Omental fat pad (tissue), 4 donors: ENCODE data around the gene SNIP1. TPM values are rescaled to one million over a fixed set of nuclear protein-coding genes. Genes with fewer than 3 reads are reported as not detected.
"Not testable (repeated sequence)": the region's sequence is repeated elsewhere in the genome, so short reads cannot be mapped to it uniquely, and the experiment has no call there.

Experiments used
- ATAC-seq: fragments of 150-250 bp; one replicate; pipeline ENCODE4 v1.9.1; 2016; ENCODE audit warnings: mild to moderate bottlenecking, moderate library complexity; ENCODE audit not compliant: low FRiP score
- DNase-seq: peaks from one replicate; pipeline ENCODE4 v3.0.0-alpha.2; 2019; ENCODE audit warnings: low spot score
- CTCF ChIP-seq, 3 donors: fragments of 450-650 bp; IDR thresholded peaks; one replicate each; pipeline ENCODE4 v1.5.1; 2016 to 2017; ENCODE audit warnings: antibody characterized with exemption in 3 of 3, mild to moderate bottlenecking in 3 of 3, moderate library complexity in 2 of 3
- total RNA-seq, 4 donors: library from RNA; depleted of rRNA; stranded (reverse); fragments of >200 nt; gene quantifications; one replicate each; pipeline ENCODE4 v1.1.0, GENCODE V29; 2016

Gene SNIP1
- total RNA-seq, 4 donors from 2014 or later, result 11.6 to 27.6 (median 15.7) TPM

- DNase-seq (no peak), ATAC-seq (no peak)
- TF ChIP-seq CTCF (IDR thresholded peaks at IDR 0.05), result no peak
Measured at GRCh38 chr1:37593726-37594125, 39.6 kb upstream of the SNIP1 start.

- TF ChIP-seq CTCF (IDR thresholded peaks at IDR 0.05), result no peak
- no peak for DNase-seq
- ATAC-seq, result no peak
Measured at GRCh38 chr1:37588939-37589338, 34.8 kb upstream of the SNIP1 start.

- ATAC-seq, DNase-seq: not testable (repeated sequence)
Measured at GRCh38 chr1:37584544-37584943, 30.5 kb upstream of the SNIP1 start.

- ATAC-seq (no peak), DNase-seq (no peak)
- TF ChIP-seq CTCF (IDR thresholded peaks at IDR 0.05), result no peak
Measured at GRCh38 chr1:37575692-37576091, 21.6 kb upstream of the SNIP1 start.

- ATAC-seq, result no peak
- no peak for TF ChIP-seq CTCF (IDR thresholded peaks at IDR 0.05)
- DNase-seq, result no peak
Measured at GRCh38 chr1:37574834-37575480, 20.9 kb upstream of the SNIP1 start.

GRCh38 chr1:37570528-37571334 is 16.6 kb upstream of the SNIP1 start:
- DNase-seq (no peak), ATAC-seq (no peak)
- TF ChIP-seq CTCF (IDR thresholded peaks at IDR 0.05), result no peak

- TF ChIP-seq CTCF (IDR thresholded peaks at IDR 0.05), result no peak
- ATAC-seq (no peak), DNase-seq (no peak)
Measured at GRCh38 chr1:37567023-37567422, 12.9 kb upstream of the SNIP1 start.
